ENCODE data around the gene PCYT1A.

PCYT1A gene

GRCh38 chr3:196203846-196204245 is 83.7 kb downstream of the PCYT1A start:
- DNase-seq: no peak
- no peak overlapping the region for H3K4me3 ChIP-seq (ENCODE audit: low read depth, low read length)

GRCh38 chr3:196202516-196202970 is 85.0 kb downstream of the PCYT1A start:
- no peaks in the 10 kb centered on the region for H3K4me1 ChIP-seq
- DNase-seq: no peak
- no peaks in the 10 kb centered on the region for H3K36me3 ChIP-seq
- no peak overlapping the region for H3K4me3 ChIP-seq (ENCODE audit: low read depth, low read length)
- no peak for TF ChIP-seq CTCF (IDR thresholded peaks at IDR 0.05; ENCODE audit: low read depth, low read length)
- no peaks in the 10 kb centered on the region for H3K9me3 ChIP-seq
- H3K27me3 ChIP-seq: no peaks in the 10 kb centered on the region

More at GRCh38 chr3:196203846-196204245, 83.7 kb downstream of the PCYT1A start:
- Histone ChIP-seq H3K27me3 (no peaks in the 10 kb centered on the region), H3K36me3 (no peaks in the 10 kb centered on the region), H3K4me1 (no peaks in the 10 kb centered on the region), H3K9me3 (no peaks in the 10 kb centered on the region)
- no peak for TF ChIP-seq CTCF (IDR thresholded peaks at IDR 0.05; ENCODE audit: low read depth, low read length)

GRCh38 chr3:196198771-196199753 is 88.5 kb downstream of the PCYT1A start:
- no peaks in the 10 kb centered on the region for H3K9me3 ChIP-seq
- H3K4me3 ChIP-seq (ENCODE audit: low read depth, low read length): no peak overlapping the region
- H3K4me1 ChIP-seq: no peaks in the 10 kb centered on the region; the same call in 1 of the 2 replicates
- peak; percentile 35 for TF ChIP-seq CTCF (IDR thresholded peaks at IDR 0.05; ENCODE audit: low read depth, low read length)
- no peak for DNase-seq
- H3K36me3 ChIP-seq: no peaks in the 10 kb centered on the region
- H3K27me3 ChIP-seq: no peaks in the 10 kb centered on the region

- no peak for DNase-seq
- Histone ChIP-seq H3K4me3 (ENCODE audit: low read depth, low read length) (no peak overlapping the region), H3K4me1 (peaks cover 2% of the 10 kb centered on the region), H3K36me3 (no peaks in the 10 kb centered on the region), H3K27me3 (no peaks in the 10 kb centered on the region), H3K9me3 (no peaks in the 10 kb centered on the region)
- TF ChIP-seq CTCF (IDR thresholded peaks at IDR 0.05; ENCODE audit: low read depth, low read length): no peak
Observed at GRCh38 chr3:196198081-196198675, 89.3 kb downstream of the PCYT1A start.

- no peak for DNase-seq
- Histone ChIP-seq H3K4me3 (ENCODE audit: low read depth, low read length) (no peak overlapping the region), H3K4me1 (peaks cover 2% of the 10 kb centered on the region), H3K36me3 (no peaks in the 10 kb centered on the region), H3K27me3 (no peaks in the 10 kb centered on the region), H3K9me3 (no peaks in the 10 kb centered on the region)
- no peak for TF ChIP-seq CTCF (IDR thresholded peaks at IDR 0.05; ENCODE audit: low read depth, low read length)
Observed at GRCh38 chr3:196197524-196197923, 90.0 kb downstream of the PCYT1A start.
